GM18951 (cell line): Measurements from ENCODE around the gene ATP8B3.
A peak's percentile ranks its signal among the peaks of the same experiment; 100 is the strongest.

Experiments
- POLR2A ChIP-seq: IDR thresholded peaks from 4 replicates; pipeline ENCODE4 v1.6.1; 2011; ENCODE audit warnings: mild to moderate bottlenecking; ENCODE audit not compliant: insufficient read length, insufficient read depth; ENCODE audit errors: extremely low read depth
- in situ Hi-C: fragments of 300-500 bp; cut with MboI; formaldehyde crosslinking; loops from one replicate; pipeline ENCODE4 v1.12.0; 2022; ENCODE audit warnings: low sequenced_read_pairs, mixed read lengths, inconsistent platforms; ENCODE audit not compliant: unreplicated experiment

Gene ATP8B3

GRCh38 chr19:1822210-1822609, 10.1 kb upstream of the ATP8B3 start:
- no peak for TF ChIP-seq POLR2A
- in situ Hi-C loops: no loop called here

GRCh38 chr19:1819341-1820255, 7.5 kb upstream of the ATP8B3 start:
- in situ Hi-C loops: no loop called here
- TF ChIP-seq POLR2A: no peak

- in situ Hi-C loops: no loop called here
- no peak for TF ChIP-seq POLR2A
Measured at GRCh38 chr19:1818549-1819195, 6.6 kb upstream of the ATP8B3 start.

GRCh38 chr19:1817553-1818179, 5.6 kb upstream of the ATP8B3 start:
- in situ Hi-C loops: no loop called here
- no peak for TF ChIP-seq POLR2A

- no peak for TF ChIP-seq POLR2A
- in situ Hi-C loops: no loop called here
Measured at GRCh38 chr19:1816530-1817298, 4.6 kb upstream of the ATP8B3 start.

GRCh38 chr19:1815605-1816529, 3.8 kb upstream of the ATP8B3 start:
- no peak for TF ChIP-seq POLR2A
- in situ Hi-C loops: no loop called here

- TF ChIP-seq POLR2A: no peak
- in situ Hi-C loops: no loop called here
Measured at GRCh38 chr19:1814833-1815604, 2.9 kb upstream of the ATP8B3 start.

- in situ Hi-C loops: no loop called here
- no peak for TF ChIP-seq POLR2A
Measured at GRCh38 chr19:1814391-1814790, 2.3 kb upstream of the ATP8B3 start.

GRCh38 chr19:1813192-1814182, 1.4 kb upstream of the ATP8B3 start:
- no peak for TF ChIP-seq POLR2A
- in situ Hi-C loops: no loop called here

- in situ Hi-C loops: no loop called here
- peak; percentile 54 for TF ChIP-seq POLR2A
Measured at GRCh38 chr19:1812426-1813191, 533 bp upstream of the ATP8B3 start.

GRCh38 chr19:1811472-1811894, 593 bp downstream of the ATP8B3 start:
- in situ Hi-C loops: no loop called here
- TF ChIP-seq POLR2A: no peak
